CD4-positive, alpha-beta T cell treated with Interferon alpha-2 for 1 hour (primary cell): ENCODE results near the gene ARAP3.
"Not testable (repeated sequence)": the region's sequence is repeated elsewhere in the genome, so short reads cannot be mapped to it uniquely, and the experiment has no call there.

Experiments
- DNase-seq, 2 donors: peaks; one replicate each; pipeline ENCODE4 v3.0.0-alpha.2; 2020 to 2022

Gene ARAP3

DNA sequence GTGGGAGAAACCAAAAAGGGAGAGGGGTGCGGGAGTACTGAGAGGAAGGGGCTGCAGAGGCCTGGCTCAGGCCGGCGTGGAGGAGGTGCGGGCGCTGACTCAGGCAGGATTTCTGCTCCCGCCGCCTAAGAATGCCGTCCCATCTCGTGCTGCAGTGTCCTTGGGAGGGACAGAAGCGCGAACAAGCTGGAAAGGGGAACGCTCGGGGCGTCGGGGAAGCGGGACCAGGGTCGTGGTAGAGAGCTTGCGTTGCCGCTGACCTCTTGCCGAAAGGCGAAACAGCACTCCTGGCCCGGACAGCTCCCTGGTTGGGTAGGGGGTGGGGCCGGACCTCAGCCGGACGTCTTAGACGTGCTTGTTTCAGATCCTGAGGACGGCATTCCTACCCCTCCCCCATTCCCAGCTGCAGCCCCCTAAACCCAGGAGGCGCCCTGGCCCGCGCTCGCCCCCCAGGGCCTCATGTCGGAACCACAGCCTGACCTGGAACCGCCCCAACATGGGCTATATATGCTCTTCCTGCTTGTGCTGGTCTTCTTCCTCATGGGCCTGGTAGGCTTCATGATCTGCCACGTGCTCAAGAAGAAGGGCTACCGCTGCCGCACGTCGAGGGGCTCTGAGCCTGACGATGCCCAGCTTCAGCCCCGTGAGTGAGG, 44.1 kb downstream of the ARAP3 start:
- DNase-seq: peak; percentile 60 to 74

DNA sequence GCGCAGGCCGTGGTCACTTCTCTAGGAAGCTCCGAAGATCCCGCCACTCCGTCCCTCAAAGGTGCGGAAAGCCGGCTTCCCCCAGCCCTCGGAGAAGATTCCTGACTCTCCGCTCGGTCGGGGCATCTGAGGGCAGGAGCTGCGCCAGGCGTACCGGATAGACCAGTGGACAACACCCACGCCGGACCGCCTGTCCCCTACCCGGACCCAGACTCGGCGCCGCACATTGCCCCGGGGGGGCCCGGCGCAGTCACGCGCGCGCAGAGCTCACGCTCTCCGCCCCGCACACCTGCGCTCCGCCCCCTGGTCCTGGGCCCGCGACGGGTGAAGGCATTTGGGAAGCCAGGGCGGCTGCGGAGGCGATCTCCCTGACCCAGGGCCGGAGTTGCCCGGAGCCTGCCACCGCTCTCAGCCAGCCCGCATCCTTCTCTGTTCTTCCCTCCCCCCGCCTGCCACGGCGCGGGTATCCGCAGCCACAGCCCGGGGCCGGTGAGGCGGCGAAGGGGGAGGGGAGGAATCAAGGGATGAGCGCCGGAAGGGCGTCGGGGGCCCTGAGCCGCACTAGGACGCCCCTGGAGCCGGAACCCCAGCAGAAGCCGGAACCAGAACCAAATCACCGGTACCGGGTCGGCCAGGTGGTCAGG, 44.8 kb downstream of the ARAP3 start:
- peak; percentile 26 to 59 for DNase-seq

DNA sequence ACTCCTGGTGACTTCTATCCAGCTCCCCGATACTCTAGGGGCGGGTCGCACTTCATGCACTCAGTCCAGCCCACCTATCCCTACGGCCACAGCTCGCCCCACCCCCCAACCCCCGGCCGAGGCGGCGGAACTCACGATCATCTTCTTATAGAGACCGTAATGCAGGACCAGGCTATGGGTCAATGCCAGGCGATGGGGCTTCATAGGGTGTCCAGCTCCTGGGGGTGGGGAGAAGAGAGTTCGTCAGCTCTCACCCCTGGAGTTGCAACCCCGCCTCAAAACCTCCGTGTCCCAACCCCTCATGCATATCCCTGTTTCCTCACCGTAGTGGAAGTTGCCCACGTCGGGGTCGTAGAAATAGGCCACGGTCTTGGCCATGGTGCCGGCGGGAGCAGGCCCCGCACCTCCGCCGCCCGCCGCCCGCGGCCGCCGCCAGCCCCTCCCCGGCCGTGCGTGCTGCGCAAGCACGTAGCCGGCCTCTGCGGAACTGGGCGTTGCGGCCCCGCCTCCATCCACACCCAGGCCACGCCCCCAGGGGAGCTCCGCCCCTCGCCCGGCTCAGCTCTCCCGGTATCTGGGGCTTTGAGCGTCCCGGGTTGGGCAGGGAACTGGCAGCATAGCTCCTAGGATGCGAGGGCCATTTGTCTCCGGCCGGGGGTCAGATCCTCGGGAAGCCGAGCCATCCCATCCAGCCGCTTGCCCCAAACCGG, 45.5 kb downstream of the ARAP3 start, which contains the start of the genes HDAC3 and RELL2:
Gene HDAC3 (minus strand): TSS at position 437 of the 710 bp plus-strand sequence. CDS start 59 bp downstream, at position 378.
Gene RELL2 (plus strand): TSS at position 585 of the 710 bp plus-strand sequence. CDS start 1,229 bp downstream, outside the sequence.
- peak; percentile 90 to 94 for DNase-seq

GRCh38 chr5:141636106-141636412, 46.0 kb downstream of the ARAP3 start:
- no peak for DNase-seq

DNA sequence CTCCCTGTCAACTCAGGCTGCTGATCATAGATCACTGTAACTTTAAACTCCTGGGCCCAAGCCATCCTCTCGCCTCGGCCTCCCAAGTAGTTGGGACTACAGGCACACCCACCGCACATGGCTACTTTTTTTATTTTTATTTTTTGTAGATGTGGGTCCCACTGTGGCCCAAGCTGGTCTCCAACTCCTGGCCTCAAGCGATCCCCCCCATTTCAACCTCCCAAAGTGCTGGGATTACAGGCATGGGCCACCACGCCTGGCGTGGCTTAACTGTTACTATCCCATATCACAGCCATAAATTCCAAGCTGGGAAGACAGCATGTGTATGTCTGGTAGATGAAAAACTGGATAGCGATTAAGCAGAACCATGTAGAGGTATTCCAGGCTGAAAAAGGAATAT, 46.4 kb downstream of the ARAP3 start:
- DNase-seq: no peak

DNA sequence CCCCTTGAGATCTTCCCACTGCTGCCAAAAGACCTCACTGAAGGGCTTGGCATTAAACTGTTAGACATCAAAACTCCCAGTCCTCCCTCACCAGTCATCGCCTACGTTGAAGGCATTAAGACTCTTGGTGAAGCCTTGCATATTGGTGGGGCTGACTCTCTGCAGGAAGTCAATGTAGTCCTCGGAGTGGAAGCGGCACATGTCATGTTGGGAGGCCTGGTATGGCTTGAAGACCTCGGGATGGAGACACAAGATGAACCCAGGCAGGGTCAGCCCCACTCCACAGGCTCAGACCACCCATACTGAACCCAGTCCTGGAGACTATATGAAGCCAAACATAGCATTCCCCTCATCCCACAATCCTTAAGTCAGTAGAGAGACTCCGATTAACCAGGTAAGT, 47.3 kb downstream of the ARAP3 start:
- no peak for DNase-seq

GRCh38 chr5:141633871-141634561, 48.0 kb downstream of the ARAP3 start:
- no peak for DNase-seq

- DNase-seq: no peak
These were observed 49.4 kb downstream of the ARAP3 start for GRCh38 chr5:141632650-141633049.

- DNase-seq: no peak
These were observed 51.4 kb downstream of the ARAP3 start for GRCh38 chr5:141630570-141631140.

DNA sequence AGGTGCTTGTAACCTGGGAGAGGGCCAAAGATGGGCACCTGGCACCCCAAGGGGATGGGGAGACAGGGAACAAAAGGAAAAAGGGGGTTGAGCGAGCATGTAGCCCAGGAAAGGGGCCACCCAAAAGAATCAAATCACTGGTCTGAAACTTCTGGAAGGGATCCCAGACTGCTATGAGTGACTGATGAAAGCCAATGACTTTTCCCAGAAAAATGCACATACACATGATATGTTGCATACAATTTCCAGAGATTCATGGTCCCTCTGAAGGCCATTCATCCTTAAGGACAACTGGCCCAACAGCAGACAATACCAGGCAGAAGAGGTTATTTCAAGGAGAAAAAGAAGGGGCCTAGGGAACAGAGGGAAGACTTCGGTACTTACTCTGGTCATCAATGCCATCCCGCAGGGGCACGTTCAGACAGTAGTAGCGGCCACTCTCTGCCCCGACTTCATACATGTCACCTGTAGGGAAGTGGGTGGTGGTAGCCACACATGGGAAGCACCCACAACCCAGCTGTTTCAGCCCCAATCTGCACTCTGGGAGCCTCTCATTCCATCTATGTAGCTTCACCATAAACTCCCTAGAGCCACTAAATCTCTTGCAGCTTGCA, 53.7 kb downstream of the ARAP3 start:
- no peak for DNase-seq

GRCh38 chr5:141623611-141624010, 58.4 kb downstream of the ARAP3 start:
- DNase-seq: no peak

GRCh38 chr5:141623186-141623585, 58.8 kb downstream of the ARAP3 start:
- DNase-seq: peak in 1 of 2 donors; percentile 43

- peak; percentile 98 to 99 for DNase-seq
These were observed 63.1 kb downstream of the ARAP3 start, which contains the start of gene DIAPH1 for GRCh38 chr5:141618804-141619554. DIAPH1 (minus strand) TSS chr5:141619000; CDS start chr5:141618914, 86 bp downstream.

GRCh38 chr5:141618030-141618803, 63.8 kb downstream of the ARAP3 start:
- DNase-seq: peak; percentile 27 to 67

DNA sequence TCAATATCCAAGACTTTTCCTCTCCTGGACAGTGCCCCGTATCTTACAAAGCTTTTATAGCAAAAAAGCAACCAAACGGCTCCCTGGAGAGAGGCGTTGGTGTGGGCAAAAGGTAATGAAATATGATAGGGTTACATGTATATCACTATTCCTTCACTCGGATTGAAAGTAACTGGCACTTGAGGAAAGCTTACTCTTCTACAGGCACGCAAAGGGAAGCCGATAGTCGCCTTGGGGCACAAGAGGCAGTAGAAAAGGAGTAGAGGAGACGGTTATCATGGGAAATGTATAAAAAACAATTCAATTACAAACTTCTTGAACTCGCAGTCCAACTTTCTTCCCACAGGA, 64.4 kb downstream of the ARAP3 start:
- DNase-seq: peak in 1 of 2 donors; percentile 30

GRCh38 chr5:141617128-141617527, 64.9 kb downstream of the ARAP3 start:
- DNase-seq: no peak

- DNase-seq: no peak
These were observed 65.9 kb downstream of the ARAP3 start for GRCh38 chr5:141615991-141616720.

- no peak for DNase-seq
These were observed 68.7 kb downstream of the ARAP3 start for GRCh38 chr5:141613344-141613743.

GRCh38 chr5:141611289-141611688, 70.7 kb downstream of the ARAP3 start:
- DNase-seq: no peak

DNA sequence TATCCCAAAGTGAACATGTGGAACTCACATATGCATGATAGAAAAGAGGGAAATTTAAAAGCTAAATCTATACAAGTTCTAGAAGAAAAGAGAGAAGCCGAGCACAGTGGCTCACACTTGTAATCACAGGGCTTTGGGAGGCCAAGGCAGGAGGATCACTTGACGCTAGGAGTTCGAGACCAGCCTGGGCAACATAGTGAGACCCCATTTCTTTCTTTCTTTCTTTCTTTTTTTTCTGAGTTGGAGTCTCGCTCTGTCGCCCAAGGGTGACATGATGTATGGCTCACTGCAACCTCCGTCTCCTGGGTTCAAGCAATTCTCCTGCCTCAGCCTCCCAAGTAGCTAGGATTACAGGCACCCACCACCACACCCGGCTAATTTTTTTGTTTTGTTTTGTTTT, 72.1 kb downstream of the ARAP3 start:
- not testable (repeated sequence) for DNase-seq
